ENCODE results near the gene ACTL7B.
"Not testable (repeated sequence)": the region's sequence is repeated elsewhere in the genome, so short reads cannot be mapped to it uniquely, and the experiment has no call there.

The ACTL7B gene, protein sequence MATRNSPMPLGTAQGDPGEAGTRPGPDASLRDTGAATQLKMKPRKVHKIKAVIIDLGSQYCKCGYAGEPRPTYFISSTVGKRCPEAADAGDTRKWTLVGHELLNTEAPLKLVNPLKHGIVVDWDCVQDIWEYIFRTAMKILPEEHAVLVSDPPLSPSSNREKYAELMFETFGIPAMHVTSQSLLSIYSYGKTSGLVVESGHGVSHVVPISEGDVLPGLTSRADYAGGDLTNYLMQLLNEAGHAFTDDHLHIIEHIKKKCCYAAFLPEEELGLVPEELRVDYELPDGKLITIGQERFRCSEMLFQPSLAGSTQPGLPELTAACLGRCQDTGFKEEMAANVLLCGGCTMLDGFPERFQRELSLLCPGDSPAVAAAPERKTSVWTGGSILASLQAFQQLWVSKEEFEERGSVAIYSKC

DNA sequence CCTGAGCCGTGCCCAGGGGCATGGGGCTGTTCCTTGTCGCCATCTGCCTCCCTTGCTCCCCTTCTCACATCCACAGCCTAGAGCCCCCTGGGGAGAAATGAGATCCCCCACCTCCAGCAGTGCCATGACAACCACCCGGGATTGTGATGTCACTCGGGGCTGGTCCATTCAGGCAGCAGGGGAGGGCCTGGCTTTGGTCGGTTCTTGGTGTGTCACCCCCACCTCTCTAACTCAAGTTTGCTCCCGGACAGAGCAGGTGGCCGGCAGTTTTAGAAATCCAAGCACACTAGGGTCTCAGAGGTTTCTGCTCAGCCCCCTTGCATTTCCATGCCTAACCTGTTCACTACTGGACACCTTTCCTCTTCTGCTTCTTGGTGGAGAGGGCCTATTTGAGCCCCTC is at the start of gene ACTL7B:
Gene ACTL7B, minus strand, starts transcription at position 99 of the 400 bp plus-strand sequence. Its CDS starts 56 bp downstream, at position 43.
- no peak for DNase-seq

DNA sequence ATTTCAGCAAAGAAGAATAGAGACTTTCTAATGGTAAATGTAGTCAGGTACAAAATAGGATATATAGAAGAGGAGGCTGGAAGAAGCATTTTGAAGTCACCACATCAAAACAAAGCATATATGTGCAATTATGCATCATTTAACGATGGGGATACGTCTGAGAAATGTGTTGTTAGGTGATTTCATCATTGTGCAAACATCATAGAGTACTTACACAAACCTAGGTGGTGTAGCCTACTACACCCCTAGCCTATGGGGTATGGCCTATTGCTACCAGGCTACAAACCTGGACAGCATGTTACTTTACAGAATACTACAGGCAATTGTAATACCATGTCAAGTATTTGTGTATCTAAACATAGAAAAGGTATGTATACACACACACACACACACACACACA is 49.7 kb upstream of the ACTL7B start:
- DNase-seq: no peak

DNA sequence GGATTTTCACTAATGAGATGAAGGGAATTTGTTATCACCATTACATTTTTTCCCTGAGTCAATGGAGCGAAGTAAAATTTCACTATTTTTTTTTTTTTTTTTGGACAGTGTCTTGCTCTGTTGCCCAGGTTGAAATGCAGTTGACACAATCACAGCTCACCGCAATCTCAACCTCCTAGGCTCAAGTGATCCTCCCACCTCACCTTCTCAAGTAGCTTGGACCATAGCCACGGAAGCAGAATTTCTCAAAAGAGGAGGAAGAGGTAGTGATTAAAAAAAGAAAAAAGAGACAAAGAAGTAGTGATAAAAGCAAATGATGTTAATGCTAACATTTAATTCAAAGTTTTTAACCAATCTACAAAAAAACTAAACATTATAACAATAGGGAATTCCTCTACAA is 48.4 kb upstream of the ACTL7B start:
- DNase-seq: no peak

DNA sequence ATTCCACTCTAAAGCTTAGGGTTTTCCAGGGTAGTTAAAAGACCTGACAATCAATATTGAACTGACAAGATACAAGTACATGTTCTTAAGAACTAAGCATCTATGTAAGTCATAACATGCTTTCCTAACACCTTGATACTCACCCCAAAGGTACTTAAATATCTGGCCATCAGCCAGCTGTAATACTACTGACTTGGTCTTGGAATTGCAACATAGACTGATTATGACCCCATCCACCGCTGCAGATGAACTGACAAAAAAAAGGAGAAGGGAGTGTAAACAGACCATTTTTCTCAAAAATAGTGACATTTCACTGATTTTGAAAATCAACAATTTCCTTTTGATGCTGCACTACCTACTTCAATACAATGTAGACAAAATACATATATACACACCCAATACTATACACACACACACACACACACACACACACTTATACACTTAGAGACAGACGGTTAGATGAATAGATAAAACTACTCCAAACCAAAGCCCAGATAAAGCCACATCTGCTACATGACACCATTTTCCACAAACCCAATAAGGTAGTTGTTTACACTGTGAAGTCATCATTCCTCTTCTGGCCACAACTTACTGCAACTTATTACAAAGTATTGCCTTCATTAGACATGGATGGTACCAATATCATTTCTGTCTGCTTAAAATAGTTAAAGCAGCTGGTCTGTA is 47.8 kb upstream of the ACTL7B start:
- no peak for DNase-seq

DNA sequence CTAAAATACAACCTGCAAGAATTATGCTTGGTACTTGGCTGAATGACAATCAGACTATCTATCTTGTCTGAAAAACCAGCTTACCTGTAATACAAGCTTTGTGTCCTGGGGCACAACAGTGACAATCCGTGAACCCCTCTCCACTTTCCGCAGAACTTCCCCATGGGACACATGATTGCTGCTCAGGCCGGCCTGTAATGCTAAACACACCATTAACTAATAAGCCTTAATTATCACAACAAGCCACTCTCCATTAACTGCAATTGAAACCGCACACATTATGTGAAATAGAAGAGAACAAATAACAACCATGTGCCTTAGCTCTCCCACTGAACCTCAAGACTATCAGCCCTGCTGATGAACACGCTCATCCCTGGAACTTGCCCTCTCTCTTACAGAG is 44.4 kb upstream of the ACTL7B start:
- DNase-seq: no peak

DNA sequence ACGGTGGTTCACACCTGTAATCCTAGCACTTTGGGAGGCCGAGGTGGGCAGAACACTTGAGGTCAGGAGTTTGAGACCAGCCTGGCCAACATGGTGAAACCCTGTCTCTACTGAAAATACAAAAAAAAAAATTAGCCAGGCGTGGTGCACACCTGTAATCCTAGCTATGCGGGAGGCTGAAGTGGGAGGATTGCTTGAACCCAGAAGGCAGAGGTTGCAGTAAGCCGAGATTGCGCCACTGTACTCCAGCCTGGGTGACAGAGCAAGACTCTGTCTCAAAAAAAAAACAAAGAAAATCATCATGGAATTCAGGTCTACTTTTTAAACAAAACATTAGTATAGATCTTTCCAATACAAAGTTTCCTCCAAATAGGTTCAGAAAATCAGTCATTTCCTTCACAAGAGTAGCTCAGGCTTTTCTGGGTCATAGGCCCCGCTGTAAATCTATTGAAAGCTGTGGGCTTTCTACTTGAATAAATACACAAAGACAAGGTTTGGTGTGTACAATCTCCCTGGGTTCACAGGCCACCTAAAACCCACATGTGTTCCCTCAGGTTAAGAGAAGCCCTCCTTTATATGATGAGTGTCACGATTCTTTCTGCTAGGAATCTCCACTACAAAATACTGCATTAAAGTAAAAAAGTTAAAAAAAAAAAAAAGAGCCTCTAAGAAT is 43.4 kb upstream of the ACTL7B start:
- DNase-seq: not testable (repeated sequence)

DNA sequence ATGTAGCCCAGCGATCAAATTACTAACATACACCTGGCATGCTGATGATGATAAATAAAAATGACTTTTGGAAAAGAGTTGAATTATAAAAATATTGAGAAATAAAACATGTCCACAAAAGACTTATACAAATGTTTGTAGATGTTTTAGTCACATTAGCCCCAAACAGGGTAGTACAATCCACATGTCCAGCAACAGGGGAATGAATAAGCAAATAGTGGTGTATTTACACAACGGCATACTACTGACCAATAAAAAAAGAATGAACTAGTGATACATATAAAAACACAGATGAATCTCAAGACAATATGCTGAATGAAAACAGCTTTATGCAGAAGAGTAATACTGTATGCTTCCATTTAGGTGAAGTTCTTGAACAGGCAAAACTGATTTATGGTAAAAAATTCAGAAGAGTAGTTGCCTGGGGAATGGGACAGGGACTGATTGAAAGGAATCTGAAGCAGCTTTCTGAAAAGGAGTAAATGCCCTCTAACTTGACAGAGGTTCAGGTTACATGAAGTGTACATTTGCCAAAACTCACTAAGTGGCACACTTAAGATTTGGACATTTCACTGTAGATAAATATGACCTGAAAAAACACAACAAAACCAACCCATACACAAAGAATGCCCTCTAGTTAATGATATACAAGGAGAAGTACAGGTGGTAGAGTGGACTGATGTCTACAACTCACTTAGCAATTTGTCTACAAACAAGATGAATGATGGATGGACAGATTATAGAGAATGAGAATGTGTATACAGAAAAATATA is 41.7 kb upstream of the ACTL7B start:
- no peak for DNase-seq

DNA sequence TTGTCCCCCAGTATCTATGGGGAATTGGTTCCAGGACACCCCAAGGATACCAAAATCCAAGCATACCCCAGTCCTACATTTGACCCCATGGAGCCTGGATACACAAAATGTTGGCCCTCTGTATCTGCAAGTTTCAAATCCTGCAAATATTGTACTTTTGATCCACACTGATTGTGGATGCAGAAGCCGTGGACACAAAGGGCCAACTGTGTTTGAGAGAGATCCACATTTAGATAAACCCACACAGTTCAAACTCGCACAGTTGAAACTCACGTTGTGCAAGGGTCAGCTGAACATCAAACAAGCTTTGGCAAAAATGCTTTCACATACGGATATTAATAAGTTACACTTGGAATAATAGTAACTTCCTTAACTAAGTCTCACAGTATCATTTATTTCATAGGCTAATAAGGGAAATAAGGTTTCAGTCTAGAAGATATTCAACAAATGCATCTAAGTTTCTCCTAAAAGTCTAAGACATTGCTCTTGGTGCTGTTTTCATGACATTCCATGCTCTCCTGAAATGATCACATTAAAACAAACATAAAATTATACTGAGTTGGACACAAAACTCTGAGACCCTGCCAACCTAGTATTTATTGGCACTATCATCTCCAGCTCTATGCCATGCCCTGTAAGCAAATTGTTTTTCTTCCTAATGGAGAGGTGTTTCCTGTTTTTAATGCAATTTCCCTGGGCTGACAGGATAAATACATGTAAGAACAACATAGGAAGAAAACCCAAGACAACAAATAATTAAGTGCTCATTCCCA is 38.6 kb upstream of the ACTL7B start:
- DNase-seq: no peak

DNA sequence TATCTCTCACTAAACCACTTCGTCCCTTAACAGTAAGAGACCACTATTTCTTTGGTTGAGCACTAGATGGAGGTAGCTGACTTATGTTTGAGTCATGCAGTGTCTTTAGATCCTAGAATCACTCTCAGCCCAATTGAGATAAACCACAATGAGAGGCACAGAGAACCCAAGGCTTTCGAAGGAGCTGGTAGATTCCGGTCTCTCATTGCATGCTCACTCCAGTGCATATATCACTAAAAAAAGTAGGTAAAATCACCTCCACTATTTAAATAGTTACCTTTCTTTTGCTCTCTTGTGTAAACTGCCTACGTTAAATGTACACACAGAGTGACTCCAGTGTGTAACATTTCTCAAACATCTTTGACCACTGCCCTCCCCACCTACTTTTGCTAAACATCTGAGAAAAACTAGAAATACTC is 33.9 kb upstream of the ACTL7B start:
- DNase-seq: no peak

DNA sequence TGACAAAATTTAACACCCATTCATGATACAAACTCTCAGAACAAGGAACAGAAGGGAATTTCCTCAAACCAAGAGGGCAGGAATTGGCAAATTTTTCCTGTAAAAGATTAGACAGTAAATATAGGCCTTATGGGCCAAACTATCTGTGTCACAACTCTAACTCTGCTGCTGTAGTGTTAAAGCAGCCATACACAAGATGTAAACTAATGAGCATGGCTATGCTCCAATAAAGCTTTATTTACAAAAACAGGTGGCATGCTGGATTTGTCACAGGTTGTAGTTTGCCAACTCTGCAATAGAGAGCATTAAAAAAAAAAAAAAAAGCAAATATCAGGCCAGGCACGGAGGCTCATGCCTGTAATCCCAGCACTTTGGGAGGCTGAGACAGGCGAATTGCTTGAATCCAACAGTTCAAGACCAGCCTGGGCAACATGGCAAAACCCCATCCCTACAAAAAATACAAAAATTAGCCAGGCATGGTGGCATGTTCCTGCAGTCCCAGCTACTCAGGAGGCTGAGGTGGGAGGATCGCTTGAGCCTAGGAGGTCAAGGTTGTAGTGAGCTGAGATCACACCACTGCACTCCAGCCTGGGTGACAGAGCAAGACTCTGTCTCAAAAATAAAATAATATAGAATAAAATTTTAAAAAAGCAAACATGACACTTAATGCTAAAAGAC is 30.9 kb upstream of the ACTL7B start:
- DNase-seq: not testable (repeated sequence)

DNA sequence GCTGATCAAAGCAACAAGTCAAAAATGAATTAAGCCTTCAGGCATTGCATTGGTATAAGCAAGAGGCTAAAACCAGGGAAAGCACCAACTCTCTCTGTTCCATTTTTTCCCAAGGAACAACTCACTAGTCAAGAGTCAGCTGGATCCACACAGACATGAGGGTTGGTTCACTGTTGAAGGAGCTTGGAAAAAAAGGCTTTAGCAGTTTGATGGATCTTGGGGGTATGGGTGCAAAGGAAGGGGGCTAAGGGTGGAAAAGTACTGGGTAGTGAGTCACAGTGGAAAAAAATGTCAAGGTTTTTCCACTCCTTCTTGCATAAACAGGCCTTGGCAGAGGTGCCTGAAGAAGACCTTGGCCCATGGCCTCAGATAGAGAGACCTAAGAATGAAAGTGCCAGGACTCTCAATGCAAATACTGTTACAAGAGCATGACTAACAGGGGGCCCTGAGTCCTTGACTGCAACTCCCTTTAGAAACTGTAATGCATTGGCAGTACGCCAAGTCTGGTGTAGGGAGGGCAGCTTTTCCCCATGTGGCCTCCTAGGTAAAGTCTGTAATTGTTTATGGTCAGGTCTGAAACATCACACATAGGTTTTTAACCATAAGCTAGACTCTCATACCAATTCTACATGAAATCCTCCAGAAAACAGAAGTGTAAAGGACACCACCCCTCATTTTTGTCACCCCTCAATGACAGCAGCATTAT is 30.0 kb upstream of the ACTL7B start:
- no peak for DNase-seq

DNA sequence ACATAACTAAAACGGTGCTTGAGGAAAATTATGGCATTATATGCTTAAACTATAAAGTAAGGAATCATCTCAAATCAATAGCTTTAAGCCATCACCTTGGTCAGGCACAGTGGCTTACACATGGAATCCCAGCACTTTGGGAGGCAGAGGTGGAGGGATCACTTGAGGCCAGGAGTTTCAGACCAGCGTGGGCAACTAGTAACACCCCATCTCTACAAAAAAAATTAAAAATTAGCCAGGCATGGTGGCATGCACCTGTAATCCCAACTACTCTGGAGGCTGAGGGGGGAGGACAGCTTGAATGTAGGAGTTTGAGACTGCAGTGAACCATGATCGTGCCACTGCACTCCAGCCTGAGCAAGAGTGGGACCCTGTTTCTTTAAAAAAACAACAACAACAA is 28.9 kb upstream of the ACTL7B start:
- DNase-seq: no peak

DNA sequence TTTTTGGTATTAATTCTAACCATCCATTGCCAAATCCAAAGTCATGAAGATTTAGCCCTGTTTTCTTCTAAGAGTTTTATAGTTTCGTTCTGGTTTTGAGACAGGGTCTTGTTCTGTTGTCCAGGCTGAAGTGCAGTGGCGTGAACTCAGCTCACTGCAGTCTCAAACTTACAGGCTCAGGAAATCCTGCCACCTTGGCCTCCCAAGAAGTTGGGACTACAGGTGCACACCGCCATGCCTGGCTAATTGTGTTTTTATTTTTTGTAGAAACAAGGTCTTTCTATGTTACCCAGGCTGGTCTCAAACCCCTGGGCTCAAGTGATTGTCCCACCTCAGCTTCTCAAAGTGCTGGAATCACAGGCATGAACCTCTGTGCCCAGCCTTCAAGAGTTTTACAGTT is 27.3 kb upstream of the ACTL7B start:
- no peak for DNase-seq

DNA sequence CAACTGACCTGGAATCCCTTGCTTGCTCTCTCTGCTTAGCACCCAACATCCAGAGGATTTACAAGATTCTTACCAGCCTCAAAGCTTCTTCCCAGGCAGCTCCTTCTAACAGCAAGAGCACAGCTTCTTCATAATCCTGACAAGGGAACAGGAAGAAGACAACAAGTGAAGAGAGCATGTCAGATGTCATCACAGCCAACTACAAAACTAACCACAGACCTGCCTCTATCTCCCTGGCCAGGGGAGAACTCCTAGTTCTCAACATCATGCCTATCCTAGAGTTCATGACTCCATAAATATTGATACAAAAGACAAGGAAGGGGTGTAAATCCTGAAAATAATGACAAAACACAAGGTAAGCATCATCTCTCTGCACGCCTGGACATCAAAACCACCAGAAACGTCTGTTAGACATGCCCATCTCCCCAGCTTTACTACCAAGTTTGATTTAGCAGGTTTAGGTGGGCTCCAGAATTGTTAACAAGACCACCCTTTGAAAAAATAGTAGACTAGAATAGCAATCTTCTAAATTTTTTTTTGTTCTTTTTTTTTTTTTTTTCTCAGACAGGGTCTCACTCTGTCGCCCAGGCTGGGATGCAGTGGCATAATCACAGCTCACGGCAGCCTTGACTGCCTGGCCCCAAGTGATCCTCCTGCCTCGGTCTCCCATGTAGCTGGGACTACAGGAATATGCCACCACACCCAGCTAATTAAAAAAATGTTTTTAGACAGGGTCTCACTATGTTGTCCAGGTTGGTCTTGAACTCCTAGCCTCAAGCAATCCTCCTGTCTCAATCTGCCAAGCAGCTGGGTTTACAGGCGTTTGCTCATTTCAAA is 26.5 kb upstream of the ACTL7B start:
- no peak for DNase-seq

DNA sequence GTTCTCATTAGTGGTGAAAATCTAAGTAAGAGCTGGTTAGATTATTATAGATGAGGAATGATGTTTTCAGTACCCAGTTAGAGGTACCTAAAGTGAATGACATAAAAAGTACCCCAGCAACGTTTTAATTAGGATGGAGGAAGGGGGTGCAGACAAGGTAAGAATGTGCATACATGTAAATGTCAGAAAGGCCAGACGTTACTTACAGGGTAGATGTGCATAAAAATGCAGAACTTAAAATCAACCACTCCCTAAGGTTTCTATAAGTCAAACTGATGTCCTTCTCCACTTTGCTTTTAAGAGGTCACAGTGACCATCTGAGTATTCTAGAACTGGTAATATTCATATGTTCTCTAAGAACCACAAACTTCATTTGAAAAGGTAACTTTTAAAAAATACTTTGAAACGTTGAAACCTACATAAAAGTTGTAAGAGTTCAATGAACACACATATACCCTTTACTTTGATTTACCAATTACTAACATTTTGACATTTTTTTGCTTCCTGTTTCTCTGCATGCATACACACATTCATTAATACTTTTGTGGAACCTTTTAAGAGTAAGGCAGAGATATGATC is 25.0 kb upstream of the ACTL7B start:
- DNase-seq: no peak

DNA sequence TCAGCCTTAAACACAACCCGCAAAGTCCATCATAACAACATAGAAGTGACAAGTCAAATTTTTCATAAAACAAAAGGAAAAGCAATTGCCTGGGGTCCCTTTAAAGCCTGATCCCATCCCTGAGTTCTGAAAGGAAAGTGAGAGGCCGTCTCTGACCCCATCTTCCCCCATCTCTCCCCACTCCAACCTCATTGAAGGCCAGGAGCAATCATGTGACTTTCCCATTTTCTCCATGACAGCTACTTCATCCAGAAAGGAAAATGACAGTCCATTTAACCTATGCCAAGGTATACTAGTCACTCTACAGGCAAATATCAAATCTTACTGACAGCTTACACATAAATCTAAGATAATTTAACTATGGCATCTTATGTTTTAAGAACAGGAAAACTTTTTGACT is 21.7 kb upstream of the ACTL7B start:
- no peak for DNase-seq

DNA sequence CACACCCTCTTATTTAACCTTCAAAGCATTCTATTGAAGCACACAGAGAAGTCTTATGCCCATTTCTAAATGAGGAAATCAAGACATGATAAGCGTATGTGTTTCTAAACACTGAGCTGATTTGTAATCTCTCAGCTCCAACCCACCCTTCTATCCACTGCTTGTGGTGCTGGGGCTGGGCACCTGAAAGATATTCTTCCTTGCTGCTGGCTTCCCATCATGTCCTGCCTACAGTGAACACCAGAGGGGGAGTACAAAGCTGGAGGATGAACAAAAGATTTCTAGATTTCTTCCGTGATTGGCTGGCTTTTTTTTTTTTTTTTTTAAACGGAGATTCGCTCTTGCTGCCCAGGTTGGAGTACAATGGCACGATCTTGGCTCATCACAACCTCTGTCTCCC is 20.6 kb upstream of the ACTL7B start:
- no peak for DNase-seq

DNA sequence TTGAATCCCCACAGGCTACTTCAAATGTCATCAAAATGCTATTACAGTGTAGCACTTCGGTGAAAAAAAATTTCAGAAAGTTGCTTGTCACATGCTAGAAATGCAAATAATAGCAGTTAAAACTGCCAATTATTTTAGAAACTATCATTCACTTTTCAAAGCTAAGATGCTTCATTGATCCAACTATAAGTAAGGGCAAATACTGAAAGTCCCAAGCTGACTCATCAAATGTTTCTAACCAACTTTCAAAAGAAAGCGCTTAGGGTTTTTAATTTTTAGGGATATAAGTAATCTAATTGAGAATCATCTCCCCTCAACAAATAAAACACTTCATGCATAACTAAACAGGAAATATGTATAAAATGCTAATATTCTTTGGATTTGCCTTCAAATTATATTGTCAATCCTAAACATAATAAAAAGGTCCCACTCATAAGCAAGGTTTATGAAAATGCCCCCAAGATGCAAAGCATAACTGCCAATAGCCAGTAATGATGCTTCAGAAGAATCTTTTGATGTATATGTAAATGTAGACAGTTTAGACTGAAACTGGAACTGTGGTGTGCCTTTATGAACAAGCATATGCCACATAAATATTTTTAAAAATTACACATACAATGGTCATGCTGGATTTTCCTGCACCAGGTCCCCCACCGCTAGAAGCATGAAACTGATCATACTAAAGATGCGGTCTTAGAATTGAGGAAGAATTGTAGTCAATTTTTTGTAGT is 18.4 kb upstream of the ACTL7B start:
- DNase-seq: no peak
